SU-DHL-6 (cell line): Measurements from ENCODE around the gene PATE4.

Experiments
- H2AFZ ChIP-seq: fragments of 200-600 bp; sonication (generic); 2 replicates; pipeline ENCODE4 v1.6.1; 2014; ENCODE audit warnings: low read depth, mild to moderate bottlenecking, moderate library complexity, mixed read lengths, antibody characterized with exemption, low read length; ENCODE audit not compliant: severe bottlenecking
- H3F3A ChIP-seq: fragments of 200-600 bp; shearing (Covaris generic); 2 replicates; pipeline ENCODE4 v1.6.0; 2016; ENCODE audit warnings: antibody characterized with exemption, mild to moderate bottlenecking; ENCODE audit not compliant: insufficient read depth
- H3K27ac ChIP-seq: fragments of 200-600 bp; sonication (generic); 2 replicates; pipeline ENCODE4 v1.5.1; 2016; ENCODE audit warnings: low read depth, mild to moderate bottlenecking, low read length, moderate library complexity, mixed read lengths
- H3K27me3 ChIP-seq: fragments of 200-600 bp; sonication (generic), shearing (Covaris generic); 2 replicates; pipeline ENCODE4 v1.6.0; 2014; ENCODE audit warnings: mild to moderate bottlenecking, low read length
- H3K36me3 ChIP-seq: fragments of 200-600 bp; sonication (generic); 2 replicates; pipeline ENCODE4 v1.6.1; 2014; ENCODE audit warnings: mild to moderate bottlenecking, low read length, mixed read lengths
- H3K4me2 ChIP-seq: fragments of 300-600, 200-600 bp; shearing (Covaris generic), sonication (generic); 2 replicates; pipeline ENCODE4 v1.6.0; 2014; ENCODE audit warnings: low read length, low read depth, mild to moderate bottlenecking; ENCODE audit not compliant: poor library complexity, severe bottlenecking
- H3K4me3 ChIP-seq: fragments of 200-600 bp; sonication (generic); 2 replicates; pipeline ENCODE4 v1.5.1; 2014; ENCODE audit warnings: antibody characterized with exemption, low read length, mild to moderate bottlenecking, mixed read lengths; ENCODE audit not compliant: insufficient read depth, poor library complexity, severe bottlenecking
- H3K79me2 ChIP-seq: fragments of 200-600 bp; sonication (generic); 2 replicates; pipeline ENCODE4 v1.6.1; 2014; ENCODE audit warnings: mild to moderate bottlenecking, low read length, moderate library complexity; ENCODE audit not compliant: insufficient read depth
- H3K9ac ChIP-seq: fragments of 200-600 bp; sonication (generic); 2 replicates; pipeline ENCODE4 v1.7.0; 2014; ENCODE audit warnings: mild to moderate bottlenecking, low read length
- H3K9me2 ChIP-seq: fragments of 200-600 bp; sonication (generic); replicated peaks from 2 replicates; pipeline ENCODE4 v1.6.1; 2014; ENCODE audit warnings: low read length; ENCODE audit not compliant: insufficient read depth
- H3K9me3 ChIP-seq: fragments of 200-600 bp; sonication (generic); 2 replicates; pipeline ENCODE4 v1.6.1; 2014; ENCODE audit warnings: low read length, mixed read lengths; ENCODE audit not compliant: insufficient read depth
- H4K20me1 ChIP-seq: fragments of 200-600 bp; sonication (generic); 2 replicates; pipeline ENCODE4 v1.6.1; 2014; ENCODE audit warnings: low read depth, mild to moderate bottlenecking, antibody characterized with exemption, low read length, moderate library complexity, mixed read lengths
- CTCF ChIP-seq: fragments of 200-600 bp; sonication (generic); IDR thresholded peaks from one replicate; pipeline ENCODE4 v1.5.1; 2017; ENCODE audit warnings: antibody characterized with exemption, mild to moderate bottlenecking, low read length, moderate library complexity; ENCODE audit not compliant: insufficient read depth, poor library complexity, severe bottlenecking
- EZH2phosphoT487 ChIP-seq: fragments of 200-600 bp; sonication (generic), shearing (Covaris generic); conservative IDR thresholded peaks from 2 replicates; pipeline ENCODE4 v1.6.1; 2018; ENCODE audit warnings: mild to moderate bottlenecking, antibody characterized with exemption, low read length, moderate library complexity, mixed read lengths

Gene PATE4

GRCh38 chr11:125887373-125888324, 54.5 kb downstream of the PATE4 start, which contains the start of gene HYLS1:
TSS of gene HYLS1 (plus strand) at chr11:125887668. CDS start at chr11:125899369, 11,701 bp downstream.
- no peaks in the 10 kb centered on the region for H3K9me2 ChIP-seq
- no peaks in the 10 kb centered on the region for H3F3A ChIP-seq
- H3K36me3 ChIP-seq, result no peaks in the 10 kb centered on the region
- H3K9me3 ChIP-seq, result no peaks in the 10 kb centered on the region
- peak within 1 kb of the TSS; percentile 56 for H3K4me2 ChIP-seq
- no peaks in the 10 kb centered on the region for H4K20me1 ChIP-seq
- H3K9ac ChIP-seq, result peak within 1 kb of the TSS; percentile 62
- H3K27me3 ChIP-seq, result no peaks in the 10 kb centered on the region
- H3K4me3 ChIP-seq, result peak within 1 kb of the TSS; percentile 58
- no peak within 1 kb of the TSS for H3K27ac ChIP-seq
- H2AFZ ChIP-seq, result peak within 1 kb of the TSS; percentile 88
- H3K79me2 ChIP-seq, result no peaks in the 10 kb centered on the region
- TF ChIP-seq CTCF (no peak), EZH2phosphoT487 (no peak)
